NCI-H1105 treated with DMSO at 0.1 percent for 48 hours (cell line): ENCODE measurements around the gene ITGAV.

ENCODE experiments used
- DNase-seq: peaks from one replicate; lab custom pipeline; 2025; lab: John Stamatoyannopoulos, UW

ITGAV gene

DNA sequence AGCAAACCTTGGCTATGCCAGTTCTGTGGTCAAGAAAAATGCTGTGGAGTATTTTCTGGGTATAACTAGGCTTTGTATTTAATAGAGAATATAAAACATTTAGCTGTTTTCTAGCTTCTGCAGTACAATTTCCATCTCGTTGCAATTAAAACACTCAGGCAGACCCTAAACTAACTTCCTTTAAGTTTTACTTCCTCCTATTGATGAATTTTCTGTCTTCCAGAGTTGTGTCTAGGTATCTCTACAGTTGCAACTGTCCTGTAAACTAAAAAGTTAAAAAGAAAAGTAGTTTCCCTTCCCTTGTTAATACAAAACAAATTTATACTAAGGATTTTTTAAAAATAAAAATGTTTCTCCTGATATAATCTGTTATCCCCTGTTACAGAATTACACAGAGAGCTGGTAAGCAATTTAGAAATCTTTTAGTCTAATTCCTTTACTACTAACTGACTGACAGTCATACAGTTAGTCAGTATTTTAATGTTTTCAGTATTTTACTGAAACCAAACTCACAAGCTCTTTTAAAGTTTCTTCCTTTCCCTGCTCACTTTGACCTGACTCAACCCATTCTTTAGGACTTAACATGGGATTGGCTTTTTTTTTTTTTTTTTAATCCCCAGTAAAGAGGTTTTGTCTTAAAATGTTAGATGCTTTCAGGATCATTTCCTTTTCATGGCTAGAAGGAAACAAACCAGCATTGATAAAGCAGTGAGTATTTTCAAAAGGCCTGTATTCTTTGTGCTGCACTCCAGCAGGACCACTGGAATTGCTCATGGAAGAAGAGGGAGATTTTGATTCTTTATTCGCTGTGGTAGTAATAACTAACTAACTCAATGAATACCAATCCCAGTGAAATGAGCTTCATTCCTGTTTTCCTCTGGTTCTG lies 22.9 kb downstream of the ITGAV start:
- DNase-seq = no peak

DNA sequence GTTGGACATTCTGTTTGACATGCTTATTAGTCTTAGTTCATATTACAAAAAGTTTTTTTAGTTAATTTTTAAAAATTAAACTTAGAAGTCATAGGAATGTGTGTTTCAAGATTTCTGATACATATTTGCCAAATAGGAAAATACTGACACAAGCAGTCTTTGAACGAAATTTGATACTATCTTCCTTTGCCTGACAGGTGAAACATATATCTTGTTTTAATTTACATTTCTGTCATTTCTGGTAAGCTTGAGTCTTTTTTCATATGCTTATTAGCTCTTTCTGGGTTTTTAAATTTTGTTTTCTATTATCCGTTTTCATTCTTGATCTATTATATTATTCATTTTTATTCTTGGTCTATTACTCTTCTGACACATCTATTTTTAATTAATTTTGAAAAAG lies 24.5 kb downstream of the ITGAV start:
- DNase-seq = no peak

DNA sequence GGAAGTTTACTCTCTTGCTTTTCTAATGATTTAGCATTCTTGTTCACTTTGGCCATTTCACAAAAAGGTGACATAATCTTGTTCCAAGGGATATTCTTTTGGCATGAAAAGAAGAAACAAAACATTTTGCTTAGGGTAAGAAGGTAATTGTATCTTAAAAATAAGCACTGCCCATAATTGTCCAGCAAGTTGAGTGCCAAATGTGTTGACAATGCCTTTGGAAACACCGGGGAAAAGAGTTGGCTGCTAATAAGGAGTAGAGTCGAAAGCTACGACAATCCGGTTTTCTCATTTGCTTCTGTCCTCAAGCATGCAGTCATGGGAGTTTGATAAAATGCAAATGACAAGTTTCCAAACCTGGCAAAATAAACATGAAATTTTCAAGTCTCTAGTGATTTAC lies 27.3 kb downstream of the ITGAV start:
- DNase-seq = no peak

DNA sequence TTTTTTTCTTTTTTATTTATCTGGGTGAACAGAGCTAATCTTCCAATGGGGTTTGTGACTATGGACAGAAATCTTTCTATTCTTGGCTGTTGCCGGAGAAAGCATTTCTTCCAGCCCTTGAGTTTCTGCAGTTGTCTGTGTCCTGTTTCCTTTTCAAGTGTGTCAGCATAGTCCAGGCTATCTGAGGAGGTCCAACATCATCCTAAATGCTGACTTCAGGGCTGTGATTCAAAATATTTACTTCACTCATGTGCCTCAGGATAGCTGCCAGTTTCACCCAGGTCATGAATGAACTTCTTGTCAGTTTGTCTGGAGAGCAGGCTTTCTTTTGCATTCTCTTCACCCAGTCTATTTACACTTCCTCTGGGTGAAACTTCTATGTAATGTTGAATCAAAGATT lies 27.9 kb downstream of the ITGAV start:
- no peak for DNase-seq

DNA sequence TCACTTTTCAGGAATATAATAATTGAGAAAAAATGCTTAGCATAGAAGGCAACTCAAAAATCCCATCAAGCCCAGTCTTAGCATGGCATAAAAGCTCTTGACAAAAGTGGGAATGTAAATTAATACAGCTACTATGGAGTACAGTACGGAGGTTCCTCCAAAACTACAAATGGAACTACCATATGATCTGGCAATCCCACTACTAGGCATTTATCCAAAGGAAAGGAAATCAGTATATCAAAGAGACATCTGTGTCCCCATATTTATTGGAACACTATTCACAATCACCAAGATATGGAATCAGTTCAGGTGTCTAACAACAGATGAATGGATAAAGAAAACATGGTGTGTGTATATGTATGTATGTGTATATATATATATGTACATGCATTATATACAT lies 28.8 kb downstream of the ITGAV start:
- no peak for DNase-seq

DNA sequence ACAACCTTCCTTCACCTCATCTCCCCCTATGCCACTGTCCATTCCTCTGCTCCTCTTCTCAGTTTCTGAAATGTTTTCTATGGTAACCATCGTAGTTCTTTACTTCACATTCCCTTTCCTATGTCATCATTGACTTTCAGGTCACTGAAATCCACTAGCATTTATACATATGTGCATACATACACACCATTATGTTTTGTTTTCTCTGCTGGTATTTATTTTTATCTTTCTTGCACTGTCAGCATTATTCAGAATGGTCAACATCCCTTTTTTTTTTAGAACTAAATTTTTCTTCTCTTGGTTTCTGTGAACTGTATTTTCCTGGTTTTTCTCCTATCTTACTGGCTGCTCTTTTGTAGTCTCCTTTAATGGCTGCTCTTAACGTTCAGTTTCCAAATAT lies 33.2 kb downstream of the ITGAV start:
- no peak for DNase-seq

DNA sequence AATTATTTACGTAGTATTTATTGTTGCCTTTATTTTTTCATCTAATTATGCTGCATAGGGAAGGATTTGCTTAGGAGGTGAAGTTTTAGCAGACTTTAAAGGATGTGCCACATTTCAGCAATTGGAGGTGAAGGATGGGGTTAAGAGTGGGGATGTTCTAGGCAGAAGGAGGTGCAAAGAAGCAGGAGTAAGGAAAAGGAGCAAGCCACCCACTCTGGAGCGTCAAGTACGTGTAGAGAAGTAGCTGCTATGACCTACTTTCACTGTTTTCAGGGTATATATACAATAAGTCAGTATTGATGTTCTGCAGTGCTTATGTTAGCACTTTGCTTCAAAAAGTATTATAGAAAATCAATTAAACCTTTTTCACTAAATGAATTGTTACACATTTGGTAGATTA lies 34.4 kb downstream of the ITGAV start:
- DNase-seq = no peak

DNA sequence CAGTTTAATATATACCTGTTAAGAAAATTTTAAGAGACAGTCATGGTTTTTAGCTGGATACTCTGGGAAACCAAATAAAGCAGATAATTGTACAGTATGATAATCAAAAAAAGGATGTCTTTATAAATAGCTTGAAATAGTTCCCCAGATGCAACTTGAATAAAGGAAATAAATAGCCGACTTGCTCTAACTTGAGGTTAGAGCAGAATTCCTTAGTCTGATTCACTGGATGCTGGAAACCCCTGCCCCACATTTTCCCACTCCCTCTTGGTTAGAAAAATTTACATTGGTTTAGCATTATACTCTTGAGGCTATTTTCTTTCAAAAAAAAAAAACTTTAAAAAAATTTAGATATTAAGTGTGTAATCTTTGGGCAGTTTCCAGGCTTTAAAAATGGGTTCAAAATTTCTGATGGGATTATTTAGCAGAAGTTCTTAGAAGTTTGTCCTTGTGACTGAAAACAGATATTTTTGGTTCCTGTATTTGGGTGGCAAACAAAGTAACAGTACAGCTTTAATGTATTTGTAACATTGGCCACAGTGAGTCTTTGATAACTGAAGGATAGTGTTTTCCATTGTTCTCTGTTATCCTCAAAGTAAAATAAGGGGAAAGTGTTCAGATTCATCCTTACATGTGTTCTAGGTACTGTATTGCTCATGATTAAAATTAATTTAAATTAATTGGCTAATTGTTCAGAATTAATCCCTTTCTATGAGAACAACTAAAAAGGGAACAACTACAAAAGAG lies 39.6 kb downstream of the ITGAV start:
- DNase-seq = no peak

DNA sequence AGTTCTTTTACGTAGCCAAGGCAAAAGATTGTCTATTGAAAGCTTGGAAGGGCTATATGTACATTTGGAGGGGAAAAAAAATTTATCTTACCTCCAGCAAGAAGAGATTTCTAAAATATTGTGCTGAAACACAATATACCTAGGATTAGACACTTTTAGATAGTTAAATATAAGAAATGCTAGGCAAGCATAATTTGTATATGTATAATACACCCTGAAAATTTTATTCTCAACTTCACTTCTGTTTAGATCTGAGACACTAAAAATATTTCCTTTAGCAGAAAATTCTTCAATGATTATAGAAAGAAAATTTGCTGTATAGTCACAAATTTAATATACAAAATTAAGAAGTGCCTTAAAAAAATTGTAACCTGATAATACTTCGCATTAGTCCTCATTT lies 42.6 kb downstream of the ITGAV start:
- DNase-seq = no peak

DNA sequence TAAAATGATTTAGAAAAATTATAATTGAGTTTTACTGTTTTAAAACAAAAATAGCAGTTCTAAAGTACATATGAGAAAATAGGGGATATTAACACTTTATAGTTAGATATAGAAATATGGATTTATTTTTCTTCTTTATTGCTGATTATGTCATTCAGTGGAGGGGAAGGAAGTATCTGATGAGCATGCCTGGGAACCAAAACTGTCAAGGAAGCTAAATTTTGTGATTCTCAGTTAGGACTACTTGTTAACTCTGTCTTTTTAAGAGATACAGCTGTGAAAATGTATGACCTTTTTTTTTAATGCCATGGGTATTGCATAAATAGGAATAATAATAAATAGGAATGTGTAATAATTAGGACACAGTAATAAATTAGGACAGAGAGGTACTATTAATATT lies 44.8 kb downstream of the ITGAV start:
- DNase-seq = no peak

DNA sequence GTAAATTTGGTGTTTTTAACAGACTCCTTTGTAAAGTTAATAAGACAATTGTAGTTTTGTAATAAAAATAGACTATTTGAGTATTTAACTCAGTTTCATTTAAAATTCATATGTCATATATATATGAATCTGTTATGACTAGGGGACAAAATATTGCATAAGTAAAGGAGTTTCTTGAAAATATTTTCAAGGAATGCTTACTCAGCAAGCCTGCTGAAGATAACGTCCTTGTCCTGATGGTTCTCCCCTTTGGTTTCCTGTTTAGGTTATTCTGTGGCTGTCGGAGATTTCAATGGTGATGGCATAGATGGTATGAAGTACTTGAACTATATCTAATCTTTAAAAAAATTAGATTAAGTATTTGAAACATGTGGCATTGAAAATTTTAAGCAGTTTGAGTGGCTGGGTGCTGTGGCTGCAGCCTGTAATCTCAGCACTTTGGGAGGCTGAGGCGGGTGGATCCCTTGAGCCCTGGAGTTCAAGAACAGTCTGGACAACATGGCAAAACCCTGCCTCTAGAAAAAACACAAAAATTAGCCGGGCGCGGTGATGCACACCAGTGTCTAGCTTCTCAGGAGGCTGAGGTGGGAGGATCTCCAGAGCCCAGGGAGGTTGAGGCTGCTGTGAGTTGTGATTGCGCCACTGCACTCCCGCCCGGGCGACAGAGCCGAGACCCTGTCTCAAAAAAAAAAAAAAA lies 47.1 kb downstream of the ITGAV start:
- no peak for DNase-seq

DNA sequence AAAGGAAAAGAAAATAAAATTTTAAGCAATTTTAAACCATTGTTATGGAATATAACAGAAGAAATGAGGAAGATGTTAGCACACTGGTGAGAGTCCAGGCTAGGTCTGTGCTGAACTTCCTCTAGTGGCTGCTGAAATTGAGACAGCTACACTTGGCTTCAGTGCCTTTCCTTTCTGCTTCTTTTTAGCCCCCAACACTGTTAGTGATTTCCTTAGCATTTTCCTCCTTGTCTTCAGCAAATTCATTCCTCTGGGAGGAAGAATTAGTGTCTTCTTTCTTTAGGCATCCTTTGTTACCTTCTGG lies 47.6 kb downstream of the ITGAV start:
- no peak for DNase-seq

DNA sequence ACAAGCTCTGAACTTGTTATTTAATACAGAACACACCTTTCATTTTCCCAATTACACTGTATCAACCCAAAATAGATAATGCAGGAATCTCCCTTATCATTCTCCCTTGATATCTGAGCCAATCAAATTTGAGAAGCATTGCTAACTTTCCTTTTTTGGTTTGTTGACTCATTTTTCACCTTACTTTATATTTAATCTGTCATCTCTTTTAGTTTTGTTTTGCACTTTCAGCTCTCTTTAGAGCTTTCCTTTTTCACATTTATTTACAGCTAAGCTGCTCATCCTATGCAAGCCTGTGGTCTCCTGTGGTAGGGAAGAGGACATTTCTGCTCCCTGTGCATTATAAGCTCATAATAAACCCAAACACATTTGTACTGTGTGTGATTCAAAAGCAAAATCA lies 50.1 kb downstream of the ITGAV start:
- no peak for DNase-seq

DNA sequence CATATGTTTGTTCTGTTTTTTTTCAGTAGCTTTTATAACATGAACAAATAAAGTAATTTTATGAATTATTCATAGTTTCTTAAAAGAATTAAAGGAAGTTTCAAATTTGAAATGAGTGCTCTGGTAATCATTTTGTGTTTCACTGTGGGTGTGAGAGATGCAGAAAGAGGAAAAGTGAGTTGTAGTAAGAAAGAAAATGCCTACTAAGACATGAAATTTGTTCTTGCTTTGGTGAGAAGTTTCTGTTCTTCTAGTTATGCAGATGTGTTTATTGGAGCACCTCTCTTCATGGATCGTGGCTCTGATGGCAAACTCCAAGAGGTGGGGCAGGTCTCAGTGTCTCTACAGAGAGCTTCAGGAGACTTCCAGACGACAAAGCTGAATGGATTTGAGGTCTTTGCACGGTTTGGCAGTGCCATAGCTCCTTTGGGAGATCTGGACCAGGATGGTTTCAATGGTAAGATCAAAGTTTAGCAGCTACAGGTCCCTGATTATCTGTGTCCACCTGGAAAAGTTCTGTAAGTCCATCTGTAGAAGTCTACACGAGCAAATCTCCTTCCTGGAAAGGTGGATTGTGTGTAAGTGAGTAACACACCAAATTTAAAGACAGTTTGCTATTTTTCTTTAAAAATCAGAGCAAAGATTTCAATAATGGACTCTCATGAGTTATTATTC lies 51.4 kb downstream of the ITGAV start:
- DNase-seq = no peak

DNA sequence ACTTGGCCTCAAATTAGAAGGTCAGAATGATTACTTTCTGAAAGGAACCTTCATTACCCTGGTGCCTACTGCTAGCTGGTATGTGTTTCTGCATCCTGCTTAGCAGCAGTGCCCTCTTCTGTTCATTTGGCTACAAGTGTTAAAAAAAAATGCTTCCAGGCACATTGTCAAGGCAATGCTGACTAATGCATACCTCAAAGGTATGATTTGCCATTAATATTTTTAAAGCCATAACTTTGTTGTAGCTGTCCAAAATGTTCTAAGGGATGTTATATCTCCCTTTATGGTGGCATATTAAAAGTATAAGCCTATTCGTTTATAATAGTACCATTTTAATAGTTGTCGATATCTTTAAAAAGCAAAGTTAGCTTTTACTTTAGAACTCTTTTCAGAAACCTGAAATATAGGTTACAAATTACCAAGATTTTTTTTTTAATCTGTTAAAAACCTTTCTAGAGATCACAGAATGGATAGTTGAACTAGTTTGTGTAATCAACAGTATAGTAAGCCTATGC lies 52.0 kb downstream of the ITGAV start:
- peak; percentile 70 for DNase-seq

DNA sequence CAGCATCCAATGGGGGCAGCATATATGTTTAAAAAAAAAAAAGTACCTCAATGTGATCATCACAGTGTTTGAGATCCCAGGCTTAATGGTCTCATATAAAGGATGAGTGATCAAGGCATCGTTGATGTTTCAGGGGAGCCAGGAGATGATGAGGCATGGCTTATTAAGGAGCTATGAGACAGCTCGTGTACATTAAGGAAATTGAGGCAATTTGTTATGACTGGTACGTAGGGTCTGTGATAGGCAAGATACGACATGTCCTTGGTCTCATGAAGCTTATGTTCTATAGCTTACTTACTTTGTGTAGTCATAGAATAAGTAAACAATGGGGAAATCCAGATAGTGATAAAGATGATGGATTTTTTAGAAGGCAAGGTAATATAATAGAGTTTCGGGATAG lies 54.9 kb downstream of the ITGAV start:
- DNase-seq = no peak

DNA sequence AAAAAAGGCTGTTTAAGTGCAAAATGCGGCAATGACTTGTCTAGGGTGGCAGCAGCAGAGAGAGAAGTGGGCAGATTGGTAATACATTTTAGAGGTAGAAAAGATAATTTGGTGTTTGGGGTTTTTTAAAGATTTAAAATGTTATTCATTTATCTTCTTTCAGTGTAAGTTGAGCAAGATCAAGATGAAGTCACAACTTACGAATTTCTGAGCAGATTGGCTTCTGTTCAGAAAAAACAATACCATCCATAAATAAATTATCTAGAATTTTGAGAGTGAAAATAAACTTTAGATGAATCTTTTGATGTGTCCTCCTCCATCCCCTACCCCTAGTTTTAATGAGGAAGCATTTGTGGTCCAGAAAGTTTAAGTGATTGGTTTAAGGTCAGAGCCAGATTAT lies 56.1 kb downstream of the ITGAV start:
- no peak for DNase-seq

DNA sequence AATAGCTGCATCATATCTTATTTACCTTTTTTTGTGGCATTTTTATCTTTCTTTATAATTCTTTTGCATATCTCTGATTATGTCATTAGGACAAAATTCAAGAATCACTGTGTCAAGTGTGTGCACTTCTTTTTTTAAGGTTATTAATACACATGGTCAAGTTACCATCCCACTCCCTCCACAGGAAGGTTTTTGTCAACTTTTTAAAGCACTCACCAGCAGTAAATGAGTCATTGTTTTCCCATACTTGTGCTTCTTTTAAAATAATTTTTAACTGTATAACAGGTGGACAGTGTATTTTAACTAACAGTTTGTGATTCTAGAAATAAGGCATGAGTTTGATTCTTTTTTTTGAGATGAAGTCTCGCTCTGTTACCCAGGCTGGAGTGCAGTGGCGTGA lies 58.3 kb downstream of the ITGAV start:
- no peak for DNase-seq

DNA sequence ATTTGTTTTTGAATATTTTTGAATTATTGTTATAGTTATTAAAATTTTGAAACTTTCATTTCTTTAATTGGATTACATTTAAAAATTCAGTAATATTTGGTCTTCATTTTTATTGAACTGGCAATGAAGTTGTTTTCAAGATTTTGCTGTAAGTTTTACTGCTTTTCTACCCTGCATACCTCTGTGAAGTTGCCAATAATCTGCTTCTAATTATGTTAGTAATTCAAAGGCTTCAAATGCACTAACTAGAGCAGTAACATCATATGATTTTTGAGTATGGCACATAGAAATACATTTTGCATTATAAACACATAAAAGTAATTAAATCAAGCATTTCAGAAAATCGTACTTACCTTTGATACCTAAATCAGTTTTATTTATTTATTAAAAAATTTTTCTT lies 63.7 kb downstream of the ITGAV start:
- no peak for DNase-seq

DNA sequence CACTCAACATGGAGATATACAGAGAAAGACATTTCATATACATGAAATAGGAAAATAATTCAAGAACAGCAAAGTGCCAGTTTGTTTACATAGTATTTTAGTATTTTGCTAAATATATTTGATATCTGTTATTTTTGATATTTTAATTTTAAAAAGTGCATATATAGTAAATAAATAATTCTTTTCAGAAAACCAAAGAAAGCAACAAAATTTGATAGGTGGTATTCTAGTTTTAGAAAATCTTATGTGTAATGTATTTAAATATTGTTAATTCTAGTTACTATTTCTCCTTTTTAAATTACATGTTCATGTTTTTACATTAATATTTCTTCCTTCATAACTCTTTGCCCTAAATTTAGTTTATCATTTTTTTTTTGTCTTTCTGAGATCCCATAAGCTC lies 69.5 kb downstream of the ITGAV start:
- DNase-seq = no peak

DNA sequence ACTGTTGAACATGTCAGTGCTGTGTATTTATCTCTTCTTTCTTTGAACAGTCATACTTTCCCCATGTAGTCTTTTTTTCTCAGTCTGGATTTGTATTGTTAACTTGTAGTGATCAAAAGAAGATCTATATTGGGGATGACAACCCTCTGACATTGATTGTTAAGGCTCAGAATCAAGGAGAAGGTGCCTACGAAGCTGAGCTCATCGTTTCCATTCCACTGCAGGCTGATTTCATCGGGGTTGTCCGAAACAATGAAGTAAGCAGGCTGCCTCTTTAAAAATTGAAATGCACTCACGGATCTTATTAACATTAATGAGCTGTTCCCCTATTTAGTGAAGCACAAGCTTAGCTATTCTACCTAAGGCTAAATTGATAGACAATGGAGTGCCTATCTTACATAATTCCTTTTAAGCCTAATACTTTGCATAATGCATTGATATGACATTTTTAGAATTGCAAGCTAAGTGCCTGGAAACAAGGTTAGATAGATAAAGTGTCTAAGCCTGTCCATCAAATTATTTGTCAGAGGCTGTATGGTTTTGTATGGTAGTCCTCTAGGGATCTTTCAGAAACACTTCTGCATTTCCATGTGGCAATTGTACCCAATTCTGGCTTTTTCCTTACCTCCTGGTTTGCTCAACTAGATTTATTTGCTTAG lies 74.7 kb downstream of the ITGAV start:
- DNase-seq = no peak

DNA sequence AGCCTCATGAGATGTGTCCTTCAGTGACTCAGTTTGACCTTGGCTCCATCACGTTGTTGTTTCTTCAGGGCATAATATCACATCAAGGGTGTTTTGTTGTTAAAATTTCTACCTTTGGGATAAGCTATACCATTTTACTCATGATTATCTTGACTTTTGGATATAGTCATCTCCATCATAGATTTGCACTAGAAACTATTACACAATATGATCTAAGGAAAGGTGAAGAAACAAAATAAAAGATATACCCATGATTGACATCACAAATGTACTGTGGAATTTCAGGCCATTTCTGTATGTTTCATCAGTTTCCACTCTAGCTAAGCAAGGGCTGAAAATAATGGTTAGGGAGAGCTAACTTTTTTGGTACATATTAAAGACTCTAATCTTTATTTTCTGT lies 79.3 kb downstream of the ITGAV start:
- no peak for DNase-seq
